Fibroblast of the aortic adventitia (primary cell): ENCODE data around the gene CACNA1I. TPM values are rescaled to one million over a fixed set of nuclear protein-coding genes. Genes with fewer than 3 reads are reported as not detected.

Experiments used
- DNase-seq: peaks from one replicate; pipeline ENCODE4 v3.0.0-alpha.2; 2010; ENCODE audit warnings: low read depth
- H3K4me3 ChIP-seq: 2 replicates; pipeline ENCODE4 v1.5.1; 2011; ENCODE audit warnings: low read depth, mild to moderate bottlenecking, control low read depth, low read length, moderate library complexity
- total RNA-seq: library from RNA; depleted of rRNA; stranded (reverse); fragments of >200 nt; gene quantifications from 2 replicates; pipeline ENCODE4 v1.2.3, GENCODE V29; 2012; ENCODE audit warnings: low replicate concordance
- TF ChIP-seq, protein P1 (sequence below): IDR thresholded peaks from 2 replicates; pipeline ENCODE4 v1.5.1; 2011; ENCODE audit warnings: mild to moderate bottlenecking, low read length, control low read depth, inconsistent platforms; ENCODE audit not compliant: insufficient read depth

The CACNA1I gene
- total RNA-seq, 1 donor = under 0.01 TPM

DNA sequence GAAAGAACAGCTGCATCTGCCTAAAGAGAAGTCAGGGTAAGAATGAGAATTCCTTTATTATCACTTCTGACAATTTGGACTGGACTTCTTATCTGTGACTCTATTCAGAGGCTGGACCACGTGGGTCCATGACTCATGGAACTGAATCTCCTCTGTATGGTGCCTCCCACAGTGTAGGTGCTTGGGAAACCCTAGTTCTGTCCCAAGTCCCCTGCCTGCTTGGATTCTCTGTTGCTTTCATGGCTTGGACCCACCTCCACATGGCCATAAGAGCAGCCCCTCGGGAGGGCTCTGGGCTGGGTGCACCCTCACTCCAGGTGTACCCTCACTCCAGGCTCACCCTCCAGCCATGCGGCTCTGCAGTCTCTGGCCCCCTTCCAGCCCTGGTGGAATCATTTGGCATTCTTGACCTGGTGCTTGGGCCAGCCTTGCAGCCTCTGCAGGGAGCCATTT is 153.4 kb downstream of the CACNA1I start:
- no peak overlapping the region for H3K4me3 ChIP-seq
- TF ChIP-seq, protein P1, sequence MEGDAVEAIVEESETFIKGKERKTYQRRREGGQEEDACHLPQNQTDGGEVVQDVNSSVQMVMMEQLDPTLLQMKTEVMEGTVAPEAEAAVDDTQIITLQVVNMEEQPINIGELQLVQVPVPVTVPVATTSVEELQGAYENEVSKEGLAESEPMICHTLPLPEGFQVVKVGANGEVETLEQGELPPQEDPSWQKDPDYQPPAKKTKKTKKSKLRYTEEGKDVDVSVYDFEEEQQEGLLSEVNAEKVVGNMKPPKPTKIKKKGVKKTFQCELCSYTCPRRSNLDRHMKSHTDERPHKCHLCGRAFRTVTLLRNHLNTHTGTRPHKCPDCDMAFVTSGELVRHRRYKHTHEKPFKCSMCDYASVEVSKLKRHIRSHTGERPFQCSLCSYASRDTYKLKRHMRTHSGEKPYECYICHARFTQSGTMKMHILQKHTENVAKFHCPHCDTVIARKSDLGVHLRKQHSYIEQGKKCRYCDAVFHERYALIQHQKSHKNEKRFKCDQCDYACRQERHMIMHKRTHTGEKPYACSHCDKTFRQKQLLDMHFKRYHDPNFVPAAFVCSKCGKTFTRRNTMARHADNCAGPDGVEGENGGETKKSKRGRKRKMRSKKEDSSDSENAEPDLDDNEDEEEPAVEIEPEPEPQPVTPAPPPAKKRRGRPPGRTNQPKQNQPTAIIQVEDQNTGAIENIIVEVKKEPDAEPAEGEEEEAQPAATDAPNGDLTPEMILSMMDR = no peak
- peak; percentile 64 for DNase-seq

DNA sequence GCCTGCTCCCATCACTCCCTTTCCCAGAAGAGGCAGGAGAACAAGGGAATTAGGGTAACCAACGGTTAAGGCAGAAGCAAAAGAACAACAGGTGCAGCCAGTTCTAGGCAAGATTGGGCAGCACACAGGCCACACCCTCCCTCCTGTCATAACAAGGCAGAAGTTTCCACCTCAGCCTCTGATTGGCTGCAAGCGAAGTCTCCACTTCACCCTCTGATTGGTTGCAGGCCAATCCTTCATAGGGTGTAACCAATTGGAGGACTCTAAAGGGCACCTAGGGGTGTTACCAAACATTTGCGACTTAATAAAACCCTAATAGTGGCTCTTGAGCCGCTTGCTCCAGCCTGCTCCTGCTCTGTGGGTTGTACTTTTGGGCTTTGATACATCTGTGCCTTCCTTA is 153.8 kb downstream of the CACNA1I start:
- no peak overlapping the region for H3K4me3 ChIP-seq
- no peak for DNase-seq
- TF ChIP-seq, protein P1 = no peak

DNA sequence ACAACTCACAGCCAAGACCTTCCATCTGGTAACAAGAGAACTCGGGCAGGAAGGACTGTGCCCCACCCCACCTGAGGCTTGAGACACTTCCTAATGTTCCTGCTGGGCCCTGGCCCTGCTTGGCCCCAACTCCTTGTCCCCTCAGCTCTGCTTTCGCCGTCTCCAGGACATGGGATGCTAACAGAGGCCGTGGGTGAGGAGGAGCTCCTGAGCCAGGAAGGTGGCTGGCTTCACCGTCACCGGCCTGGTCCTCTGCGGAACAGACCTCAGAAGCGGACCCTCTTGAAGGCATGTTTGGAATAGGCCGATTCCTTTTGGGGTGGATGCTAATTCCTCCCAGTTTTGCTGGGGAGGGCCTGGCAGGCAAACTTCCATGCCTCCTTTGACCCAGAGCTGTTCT is 154.3 kb downstream of the CACNA1I start:
- no peak overlapping the region for H3K4me3 ChIP-seq
- no peak for DNase-seq
- TF ChIP-seq, protein P1 = no peak

DNA sequence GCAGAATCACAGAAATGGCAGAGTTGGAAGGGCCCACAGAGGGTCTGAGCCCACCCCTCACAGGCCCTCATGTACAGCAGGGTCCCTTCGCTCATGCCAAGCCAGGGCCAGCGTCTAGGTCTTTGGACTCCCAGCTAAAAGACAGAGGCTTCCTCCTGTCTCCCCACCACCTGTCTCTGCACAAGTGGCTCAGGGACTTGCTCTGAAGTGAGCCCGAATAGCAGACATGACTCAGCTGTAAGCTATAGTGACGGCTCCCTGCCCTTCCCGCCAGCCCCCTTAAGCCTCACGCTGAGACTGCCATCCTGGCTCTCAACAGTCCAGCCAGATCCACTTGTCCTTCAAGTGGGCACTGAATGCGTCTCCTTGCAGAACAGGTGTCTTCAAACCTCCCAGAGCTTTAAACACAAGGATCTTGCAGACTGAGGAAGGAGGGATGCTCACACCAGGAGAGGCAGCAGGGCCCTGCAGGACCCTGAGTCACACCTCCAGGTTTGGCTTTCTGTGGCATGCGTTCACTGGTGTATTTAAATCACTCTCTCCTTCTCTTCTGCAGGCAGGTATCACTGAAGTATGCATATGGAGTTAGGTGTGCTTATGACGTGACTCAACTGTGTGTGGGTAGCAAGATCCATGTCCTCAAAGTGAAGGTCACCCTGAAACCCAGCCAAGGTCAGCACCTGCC is 154.9 kb downstream of the CACNA1I start:
- TF ChIP-seq, protein P1 = no peak
- no peak overlapping the region for H3K4me3 ChIP-seq
- no peak for DNase-seq

DNA sequence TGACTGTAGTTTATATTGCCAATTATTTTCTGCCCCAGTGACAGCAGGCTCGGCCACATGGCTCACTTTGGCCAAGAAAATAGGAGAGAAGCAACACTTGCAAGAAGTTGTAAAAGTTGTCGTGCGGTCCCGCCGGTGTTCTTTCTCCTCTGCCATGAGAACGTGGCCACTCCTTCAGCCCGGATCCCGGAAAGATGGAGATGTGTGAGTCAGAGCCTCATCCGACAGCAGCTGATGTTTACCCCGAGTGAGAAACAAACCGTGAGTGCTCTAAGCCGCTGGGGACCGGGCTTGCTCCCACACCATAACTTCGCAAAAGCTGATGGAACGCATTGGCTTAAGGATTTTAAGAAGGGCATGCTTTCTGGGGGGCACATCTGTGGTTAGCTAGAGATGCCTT is 157.0 kb downstream of the CACNA1I start:
- TF ChIP-seq, protein P1 = no peak
- H3K4me3 ChIP-seq = no peak overlapping the region
- DNase-seq = no peak

DNA sequence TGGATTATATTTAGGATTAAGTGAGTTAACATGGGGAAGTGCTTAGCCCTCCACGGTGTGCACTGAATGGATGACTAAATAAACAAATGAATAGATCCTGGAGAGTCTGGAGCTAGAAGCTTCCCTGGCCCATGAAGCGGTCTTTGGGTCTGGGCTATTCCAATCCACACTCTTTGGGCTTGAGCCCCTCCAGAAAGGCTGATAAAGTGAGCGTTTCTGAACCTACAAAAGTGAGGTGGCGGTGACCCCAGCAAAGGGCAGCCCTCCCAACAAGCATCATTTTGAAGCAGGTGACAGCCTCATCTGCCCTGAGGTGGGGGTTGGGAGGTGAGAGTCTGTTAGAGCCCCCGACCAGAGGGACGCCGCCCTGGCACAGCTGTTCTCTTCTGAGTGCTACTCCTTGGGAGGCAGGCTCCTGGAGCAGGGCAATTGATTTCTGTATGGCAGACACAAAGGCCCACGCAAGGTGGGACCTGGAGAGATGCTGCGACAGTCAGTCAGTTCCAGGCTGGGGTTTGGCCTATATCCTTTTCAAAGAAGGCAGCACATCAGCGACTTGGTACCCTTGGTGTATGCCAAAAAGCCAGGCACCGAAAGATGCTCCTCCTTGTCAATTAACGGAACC is 157.8 kb downstream of the CACNA1I start:
- TF ChIP-seq, protein P1 = no peak
- no peak for DNase-seq
- H3K4me3 ChIP-seq = no peak overlapping the region
